ENCODE results near the gene MAGOH.

Gene MAGOH

DNA sequence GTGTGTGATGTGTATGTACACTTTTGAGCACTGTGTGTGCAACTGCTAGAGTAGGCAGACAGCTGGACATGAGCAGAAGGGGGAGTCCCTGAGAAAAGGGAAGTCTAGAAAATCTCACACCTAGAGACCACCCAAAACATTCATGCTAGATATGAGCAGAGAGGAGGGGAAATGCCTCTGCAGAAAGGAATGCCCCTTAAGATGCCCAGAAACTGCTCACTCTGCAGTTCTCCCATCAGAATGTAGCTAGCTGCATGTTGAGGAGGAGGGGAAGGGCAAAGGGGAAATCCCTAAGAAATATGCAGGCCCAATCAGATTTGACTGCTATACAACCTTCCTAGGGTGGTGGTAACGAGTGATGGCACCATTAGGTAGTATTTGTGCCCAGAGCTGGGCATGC is 31.8 kb upstream of the MAGOH start:
- DNase-seq, result no peak

DNA sequence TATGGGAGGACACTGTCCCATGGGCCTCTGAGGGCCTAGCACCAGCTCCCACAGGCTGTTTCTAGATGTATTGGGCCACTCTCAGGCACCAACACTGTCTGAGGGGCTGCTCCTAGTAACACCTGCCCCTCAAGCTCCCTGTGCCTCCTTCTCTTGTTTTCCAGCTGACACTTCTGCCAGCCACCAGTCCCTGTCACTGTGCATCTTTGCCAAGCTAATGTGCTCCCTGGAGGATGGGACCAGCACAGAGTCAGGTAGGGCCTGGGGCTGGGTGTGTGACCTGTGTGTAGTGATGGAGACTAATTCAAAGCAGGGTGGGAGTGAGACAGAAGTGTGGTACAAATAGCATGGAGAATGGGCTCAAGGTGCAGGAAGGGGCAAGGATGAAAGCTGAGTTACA is 29.4 kb upstream of the MAGOH start:
- DNase-seq, result no peak

DNA sequence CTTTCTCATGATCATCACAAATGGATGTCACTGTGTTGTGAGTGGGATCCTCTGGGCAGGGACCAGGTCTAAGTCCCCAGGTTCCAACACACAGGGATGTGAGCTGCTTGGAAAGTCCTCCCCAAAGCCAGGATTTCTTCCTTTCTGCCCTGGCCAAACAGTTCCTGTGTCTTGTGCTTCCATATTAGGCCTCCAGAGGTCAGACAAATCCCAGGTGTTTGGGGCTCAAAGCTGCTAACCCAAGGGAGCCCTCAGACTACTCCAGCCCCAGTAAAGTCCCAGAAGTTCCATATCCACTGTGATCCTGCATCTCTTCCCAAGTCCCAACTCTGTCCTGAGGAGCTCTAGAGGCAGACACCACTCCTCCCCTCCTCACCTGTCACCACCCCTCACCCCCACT is 27.7 kb upstream of the MAGOH start:
- DNase-seq, result no peak

DNA sequence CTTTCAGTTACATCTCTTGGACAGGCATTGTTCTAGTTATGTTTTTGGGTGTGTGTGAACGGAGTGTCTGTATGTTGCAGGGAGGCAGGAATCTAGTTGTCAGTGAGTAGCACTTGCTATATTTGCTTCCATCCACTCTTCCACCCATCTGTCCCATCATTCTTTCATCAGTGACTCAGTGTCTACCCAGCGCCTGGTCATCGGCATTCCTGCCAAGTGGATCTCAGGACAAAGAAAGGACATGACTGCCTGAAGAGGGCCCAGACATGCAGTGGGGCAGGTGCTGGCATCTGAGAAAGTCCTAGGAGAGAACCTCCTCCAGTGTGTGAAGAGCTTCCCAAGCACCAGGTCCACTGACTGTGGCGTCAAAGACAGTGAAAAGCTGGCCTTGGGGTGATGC is 27.3 kb upstream of the MAGOH start:
- DNase-seq, result no peak

DNA sequence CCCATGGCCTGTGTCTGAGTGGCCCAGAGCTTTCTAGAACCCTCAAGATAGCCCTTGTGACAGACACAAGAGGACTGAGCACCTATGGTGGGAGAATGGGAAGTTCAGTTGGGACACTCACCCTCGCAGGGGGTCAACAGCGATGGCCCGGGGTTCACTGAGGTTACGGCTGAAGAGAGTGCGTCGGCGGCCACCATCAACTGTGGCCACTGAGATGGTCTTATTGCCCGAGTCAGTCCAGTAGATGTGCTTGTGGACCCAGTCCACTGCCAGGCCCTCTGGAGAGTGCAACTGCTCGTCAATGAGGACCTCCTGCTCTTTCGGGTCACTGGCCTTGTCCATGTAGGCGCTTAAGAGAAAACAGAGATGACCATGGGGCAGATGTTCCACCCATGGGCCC is 25.7 kb upstream of the MAGOH start:
- DNase-seq, result no peak

DNA sequence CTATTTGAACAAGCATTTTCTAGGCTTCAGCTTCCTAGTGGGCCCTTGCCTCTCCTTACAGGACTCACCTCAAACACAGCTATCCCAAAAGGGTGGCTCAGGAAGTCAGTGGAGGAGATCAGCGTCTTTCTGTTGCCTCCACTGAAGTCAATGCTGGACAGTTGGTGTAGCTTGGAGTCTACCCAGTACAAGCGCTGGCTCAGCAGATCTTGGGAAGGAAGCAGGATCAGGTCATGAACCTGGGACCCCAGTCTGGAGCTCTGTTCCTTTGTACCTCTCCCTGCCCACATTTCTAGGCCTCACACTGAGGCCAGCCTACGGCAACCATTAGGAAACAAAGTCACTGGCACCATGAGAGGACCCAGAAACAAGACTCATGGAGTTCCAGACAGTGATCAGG is 23.7 kb upstream of the MAGOH start:
- no peak for DNase-seq

DNA sequence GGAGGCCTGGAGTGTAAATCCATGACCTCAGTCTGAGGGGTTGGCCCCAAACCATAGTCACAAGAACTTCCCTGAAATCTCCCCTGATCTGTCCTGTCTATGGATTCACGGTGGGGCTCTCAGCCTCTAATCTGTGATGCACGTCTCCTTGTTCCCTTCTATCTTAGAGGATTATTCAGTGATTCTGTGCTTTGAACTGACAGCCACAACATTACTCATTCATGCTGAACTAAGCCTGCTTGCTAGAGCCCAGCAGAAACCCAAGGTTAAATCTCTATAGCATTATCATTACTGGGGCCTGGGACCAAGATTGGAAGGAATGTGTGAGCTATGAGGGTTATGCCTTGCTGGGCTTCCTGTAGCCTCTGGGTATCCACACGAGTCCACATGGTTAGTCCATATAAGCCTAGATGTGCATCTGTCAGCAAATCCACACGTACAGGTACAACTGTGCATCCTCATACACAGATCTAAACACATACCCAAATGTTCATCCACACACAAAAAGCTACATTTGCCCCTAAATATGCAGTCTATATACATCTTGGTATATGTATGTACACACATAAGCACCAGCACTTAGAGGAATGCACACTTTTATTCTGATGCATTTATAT is 22.4 kb upstream of the MAGOH start:
- no peak for DNase-seq

DNA sequence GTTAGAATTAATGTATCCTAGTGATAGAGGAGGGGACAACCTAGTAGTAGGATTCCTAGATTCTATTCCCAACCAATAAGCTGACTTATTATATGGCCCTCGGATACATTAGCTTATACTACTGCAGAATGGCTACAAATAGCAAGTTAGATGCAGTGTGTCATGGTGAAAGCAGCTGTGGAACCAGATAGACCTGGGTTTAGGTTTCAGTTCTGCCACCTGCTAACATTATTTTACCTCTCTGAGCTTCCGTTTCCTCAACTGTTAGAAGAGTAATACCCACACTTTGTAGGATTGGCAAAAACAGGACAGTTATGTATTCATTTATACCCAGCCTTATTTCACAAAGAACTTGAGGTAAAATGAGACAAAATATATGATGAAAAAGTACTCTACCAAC is 21.6 kb upstream of the MAGOH start:
- no peak for DNase-seq

DNA sequence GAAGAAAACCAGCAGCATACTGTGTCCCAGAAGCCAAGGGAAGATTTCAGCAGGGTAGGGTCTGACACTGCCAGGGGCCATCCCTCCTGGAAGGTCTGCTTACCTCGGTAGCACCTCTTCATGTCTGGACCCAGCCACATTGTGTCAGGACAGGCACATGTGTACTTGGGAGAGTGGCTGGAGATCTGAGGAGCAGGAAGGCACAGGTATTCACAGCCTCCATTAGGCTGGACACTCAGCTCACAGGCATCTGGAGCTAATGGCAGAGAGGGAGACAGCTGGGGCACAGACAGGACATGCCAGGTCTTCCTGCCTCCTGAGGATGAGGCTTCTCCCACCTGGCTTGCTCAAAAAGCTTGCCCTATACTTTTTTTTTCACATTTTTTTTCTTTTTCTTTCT is 19.9 kb upstream of the MAGOH start:
- DNase-seq, result no peak

DNA sequence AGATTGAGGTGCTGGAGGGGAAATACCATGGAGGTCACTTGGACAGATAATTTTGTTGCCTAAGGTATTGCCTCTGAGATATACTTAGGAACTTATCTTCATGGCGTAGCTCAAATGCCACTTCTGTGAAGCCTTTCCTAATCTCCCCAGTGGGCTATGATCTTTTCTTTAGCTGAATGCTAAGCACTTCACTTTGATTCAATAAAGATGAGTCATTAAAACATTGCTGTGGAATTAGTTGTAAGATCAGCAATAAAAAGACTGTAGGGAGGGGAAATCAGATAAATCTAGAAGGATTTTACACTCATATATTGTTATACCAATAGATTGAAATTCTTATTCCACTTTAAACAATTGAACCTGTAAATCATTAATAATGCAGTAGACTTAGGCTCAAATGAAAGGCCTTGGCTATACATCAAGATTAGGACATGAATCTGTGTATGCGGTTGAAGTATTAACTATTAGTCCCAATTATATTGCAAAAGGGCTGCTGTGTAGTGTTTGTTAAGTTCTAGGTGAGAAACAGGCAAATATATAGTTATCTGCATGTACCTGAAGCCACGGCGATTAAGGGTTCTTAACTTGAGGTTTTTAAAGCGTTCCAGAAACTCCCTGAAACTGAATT is 19.2 kb upstream of the MAGOH start:
- no peak for DNase-seq

DNA sequence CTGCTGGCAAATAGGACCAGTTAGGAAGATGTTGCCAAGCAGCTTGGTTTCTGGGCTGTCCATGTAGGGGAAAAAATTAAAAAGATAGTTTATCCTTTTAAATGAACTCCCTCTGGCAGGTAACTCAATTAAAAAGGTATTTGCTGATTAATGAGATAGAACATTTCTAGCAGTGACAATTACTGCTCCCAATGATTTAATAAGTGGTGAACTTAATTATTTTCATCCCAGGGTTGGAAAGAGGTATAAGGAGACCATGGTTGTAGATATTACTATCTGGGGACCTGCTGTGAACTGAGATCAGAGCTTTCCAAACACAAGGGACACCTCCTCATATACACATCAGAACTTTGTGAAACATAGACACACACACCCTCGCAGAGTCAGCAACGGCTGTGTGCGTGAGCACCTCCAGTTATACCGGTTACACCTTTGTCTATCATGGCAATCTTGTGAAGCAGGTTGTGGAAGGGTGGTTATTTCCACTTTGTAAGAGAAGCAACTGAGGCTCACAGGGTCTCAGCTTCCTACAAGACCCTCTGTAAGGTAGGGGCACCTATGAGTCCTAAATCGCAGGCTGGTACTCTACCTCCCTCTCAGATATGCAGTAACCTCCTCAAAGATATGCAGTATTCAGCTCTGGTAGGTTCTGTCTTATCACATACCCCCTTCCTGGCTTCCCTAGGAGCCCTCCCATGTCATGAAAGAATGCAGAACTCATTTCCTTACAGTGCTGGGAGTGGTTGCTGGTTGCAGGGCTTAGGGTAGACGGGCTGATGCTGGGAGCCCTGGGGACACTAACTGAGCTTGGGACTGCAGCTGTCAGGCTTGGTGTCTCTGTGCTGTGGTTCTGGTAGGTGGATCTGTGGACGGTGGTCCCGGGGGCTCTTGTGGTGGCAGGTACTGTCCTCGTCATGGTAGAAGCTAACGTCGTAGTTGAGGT is 18.5 kb upstream of the MAGOH start:
- DNase-seq, result no peak

DNA sequence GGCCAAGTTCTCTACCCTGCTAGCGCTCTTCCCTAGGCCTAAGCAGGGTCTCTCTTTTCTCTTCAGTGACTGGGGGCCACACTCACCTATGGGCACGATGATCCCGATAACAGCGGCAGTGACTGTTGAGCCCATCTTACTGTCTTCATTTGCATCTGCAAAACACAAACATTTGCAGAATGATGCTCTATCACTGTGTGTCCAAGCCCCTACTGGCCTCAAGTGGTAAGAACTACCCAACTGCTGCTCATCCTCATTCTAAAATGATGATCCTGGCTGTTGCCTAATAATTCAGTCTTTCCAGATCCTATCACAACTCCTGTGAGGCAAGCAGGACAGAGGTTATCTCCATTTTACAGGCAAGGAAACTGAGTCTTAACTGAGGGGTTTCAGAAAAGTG is 16.7 kb upstream of the MAGOH start:
- DNase-seq, result no peak

DNA sequence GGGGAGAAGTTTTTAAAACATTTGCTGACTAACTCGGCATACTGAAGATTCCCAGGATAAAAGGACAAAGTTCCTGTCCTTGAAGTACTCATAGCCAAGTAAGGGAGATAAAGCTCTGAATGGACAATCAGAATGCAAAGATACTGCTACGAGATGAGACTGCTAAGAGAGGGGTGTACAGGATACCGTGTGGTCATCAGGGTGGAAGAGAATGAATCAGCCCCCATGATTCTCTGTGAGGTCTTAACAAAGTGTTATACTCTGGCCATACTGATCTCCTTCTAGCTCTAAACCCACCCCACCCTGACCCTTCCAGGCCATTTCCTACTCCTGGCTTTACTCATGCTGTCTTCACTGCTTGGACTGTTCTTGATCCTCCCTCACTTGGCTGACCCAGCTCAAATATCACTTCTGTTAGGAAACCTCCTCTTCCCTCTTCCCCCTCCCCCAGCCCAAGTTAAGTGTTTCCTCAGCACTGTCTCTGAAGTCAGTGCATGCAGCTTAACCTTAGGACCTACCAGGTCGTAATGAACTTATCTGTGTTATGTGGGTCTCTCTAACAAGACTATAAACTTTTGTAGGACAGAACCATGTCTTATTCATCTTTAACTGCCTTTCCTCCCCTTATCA is 15.8 kb upstream of the MAGOH start:
- DNase-seq, result no peak

DNA sequence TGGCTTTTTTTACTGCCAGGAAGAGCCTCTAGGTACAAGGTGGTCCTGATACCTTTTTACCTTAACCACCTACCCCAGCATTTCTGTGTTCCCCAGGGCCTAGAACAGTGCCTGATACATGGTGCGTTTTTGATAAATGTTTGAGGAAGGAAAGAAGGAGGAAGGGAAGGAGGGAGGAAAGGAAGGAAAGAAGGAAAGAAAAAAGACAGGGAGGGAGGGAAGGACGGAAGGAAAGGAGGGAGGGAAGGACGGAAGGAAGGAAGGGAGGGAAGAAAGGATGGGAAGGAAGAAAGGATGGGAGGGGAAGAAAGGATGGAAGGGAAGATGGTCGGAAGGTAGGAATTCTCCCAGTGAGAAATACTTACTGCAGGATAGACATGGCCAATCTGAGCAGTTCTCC is 12.0 kb upstream of the MAGOH start:
- DNase-seq, result no peak

DNA sequence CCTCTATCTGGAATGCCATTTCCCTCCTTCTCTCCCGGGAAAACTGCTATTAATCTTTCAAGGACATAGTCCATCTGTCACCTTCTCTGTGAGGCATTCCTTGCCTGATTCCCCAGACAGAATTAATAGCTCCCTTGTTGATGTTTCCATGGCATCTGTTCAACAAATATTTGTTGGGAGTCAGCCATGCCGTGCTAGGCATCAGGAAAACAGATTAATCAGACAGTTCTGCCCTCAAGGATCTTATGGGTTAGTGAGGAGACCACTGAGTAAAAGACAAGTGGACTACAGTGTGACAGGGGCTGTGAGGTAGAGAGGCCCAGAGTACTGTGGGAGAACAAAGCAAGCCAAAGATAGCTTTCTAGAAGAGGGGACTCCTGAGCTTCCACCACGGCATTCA is 11.4 kb upstream of the MAGOH start:
- no peak for DNase-seq

DNA sequence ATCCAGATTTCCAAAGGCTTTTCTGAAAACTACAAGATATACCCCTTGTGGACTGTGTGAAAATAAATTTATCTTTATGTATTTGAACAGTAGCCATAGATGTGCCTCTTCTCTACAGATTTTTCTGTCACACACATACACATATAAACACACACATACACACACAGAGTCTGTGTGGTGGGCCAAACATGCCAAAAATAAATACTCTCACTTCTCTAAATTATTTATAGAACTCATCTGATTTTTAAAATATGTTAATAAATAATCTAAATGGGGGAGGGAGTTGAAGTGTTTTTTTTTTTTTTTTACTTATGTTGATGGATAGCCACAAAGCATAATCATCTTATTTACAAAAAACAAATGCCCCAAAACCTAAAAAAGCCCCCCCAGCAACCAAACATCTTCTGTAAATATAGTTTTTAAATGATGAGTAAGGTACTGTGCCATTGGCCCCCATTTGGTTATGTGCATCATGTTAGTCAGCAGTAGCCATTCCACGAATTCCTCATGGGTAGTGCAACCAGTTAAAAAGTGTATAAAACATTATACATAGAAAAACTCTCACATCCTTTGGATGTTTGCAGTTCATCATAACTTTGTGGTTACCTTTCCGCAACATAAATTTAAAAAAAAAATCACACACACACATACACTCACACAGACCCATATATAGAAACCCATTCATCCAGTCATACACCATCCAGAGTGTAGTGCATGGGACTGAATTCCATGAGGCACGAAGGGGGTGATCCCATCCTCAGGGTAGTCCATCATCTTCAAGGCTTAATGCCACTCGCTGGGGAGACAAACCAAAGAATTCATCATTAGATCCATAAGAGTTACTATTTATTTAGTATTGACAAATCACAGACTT is 8.2 kb upstream of the MAGOH start:
- no peak for DNase-seq

DNA sequence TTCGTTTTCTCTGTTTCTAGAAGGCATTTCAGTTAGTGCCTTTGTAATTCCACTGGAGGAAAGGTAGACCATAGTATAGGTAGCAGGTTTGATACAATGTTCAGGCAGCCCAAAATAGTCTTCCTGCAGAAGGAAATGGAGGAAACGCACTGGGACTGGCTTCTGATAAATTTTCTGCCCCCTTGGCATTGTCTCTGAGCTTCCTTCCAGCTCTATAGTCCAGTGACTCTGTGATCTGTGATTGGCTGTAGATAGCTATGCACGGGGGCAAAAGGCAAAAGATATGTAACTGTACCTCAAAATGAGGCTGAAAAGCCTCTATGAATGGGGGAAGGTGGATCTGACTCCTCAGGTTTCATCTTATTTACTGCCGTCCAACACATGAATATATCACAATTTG is 5.8 kb upstream of the MAGOH start:
- DNase-seq, result no peak

DNA sequence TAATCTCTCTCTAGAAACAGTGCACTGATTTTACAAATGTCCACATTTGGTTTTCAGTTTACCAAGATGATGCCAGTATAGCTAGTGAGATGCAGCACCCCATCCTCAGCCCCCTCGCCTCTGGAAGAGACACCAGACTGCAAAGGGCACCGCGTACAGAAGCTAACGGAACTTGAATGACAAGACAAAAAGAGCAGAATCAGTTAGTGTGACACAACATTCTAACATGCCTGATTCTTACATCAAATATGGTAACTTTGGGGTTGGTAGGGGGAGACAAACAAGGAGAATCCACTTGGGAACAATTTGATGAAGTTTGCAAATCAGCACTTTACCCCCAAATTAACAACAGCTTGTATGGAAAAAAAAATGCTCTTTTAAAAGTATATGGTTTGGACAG is 4.1 kb upstream of the MAGOH start:
- no peak for DNase-seq

DNA sequence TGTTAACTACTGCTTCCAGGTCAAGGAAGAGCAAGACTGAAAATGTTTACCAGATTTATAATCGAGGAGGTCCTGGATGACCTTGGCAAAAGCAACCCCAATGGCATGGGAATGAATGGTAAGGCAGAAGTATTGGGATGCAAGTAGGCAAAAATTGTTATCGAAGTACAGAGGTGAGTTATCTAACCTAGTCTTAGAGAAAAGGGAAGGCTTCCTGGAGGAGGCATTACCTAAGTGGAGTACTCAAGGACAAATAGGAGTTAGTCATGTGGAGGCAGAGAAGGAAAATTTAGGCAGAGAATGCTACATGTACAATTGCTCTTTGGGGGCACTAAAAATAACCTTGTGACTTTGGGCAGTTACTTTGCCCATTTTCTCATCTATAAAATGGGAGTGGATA is 3.5 kb upstream of the MAGOH start:
- no peak for DNase-seq

DNA sequence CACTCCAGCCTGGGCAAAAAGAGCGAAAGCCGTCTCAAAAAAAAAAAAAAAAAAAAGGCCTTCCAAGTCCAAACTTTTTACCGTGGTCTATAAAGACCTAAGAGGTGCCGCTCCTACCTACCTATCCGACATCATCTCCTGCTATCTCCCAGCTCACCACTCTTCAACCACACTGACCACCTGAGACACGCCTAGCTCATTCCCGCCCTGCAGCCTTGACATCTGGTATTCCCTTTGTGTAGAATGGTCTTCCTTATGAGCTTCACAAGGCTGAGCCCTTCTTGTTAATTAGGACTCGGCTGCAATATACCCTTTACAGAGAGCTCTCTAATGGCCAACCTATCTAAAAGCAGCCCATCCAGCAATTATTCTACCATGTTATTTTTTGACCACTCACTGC is 680 bp downstream of the MAGOH start:
- DNase-seq, result no peak

DNA sequence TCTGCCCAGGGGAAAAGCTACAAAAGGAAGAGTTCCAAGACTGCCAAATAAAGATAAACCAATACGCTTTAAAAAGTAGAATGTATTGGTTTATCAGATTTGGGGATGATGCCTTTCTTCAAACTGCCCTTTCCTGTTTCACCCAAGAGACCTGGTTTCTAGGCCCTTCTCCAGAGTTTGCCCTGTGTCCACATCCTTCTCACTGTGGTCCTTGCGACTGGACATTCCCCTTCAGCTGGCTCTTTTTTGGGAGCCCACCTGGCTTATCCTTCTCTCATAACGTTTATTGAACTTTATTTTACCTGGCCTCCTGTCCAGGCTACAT is 17.4 kb downstream of the MAGOH start:
- no peak for DNase-seq

DNA sequence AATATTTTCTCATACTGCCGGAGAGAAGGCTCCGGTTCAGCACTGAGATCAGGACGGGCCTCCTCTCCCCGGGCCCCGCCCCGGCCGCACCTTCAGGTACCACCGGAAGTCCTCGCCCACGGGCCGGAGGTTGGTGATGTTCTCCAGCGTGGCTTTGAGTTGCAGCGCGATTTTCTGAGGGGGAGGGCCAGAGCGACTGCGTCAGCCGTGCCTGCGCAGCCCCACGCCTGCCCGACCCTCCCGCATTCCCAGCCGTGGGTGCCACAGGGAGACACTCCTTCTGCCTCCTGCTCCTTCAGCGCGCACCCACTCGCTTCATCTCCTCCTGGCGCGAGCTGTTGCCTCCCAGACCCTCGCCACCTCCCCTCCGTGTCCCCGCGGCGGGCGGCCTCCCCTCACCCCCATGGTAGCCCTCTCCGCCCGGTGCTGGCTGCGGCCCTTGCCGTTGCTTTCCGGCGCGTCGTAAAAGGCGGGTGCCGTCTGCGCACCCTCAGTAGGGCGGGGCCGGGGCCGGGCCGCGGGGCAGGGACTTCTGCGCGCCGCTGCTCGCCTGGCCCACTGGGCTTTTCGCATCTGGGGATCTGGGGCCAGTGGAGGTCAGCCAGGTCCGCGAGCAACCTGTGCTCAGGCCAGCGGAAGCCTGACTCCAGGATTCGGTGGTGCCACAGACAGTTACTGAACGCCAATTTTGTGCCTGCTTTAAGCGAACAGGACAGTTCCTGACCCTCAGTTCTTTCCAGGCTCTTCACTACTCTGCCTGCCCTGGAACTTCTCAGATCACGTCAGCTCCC is 18.0 kb downstream of the MAGOH start, which contains the start of gene CZIB:
CZIB (minus strand) TSS at position 464 of the 791 bp plus-strand sequence; CDS start at position 405, 59 bp downstream.
- peak; percentile 97 for DNase-seq
